IPS-15b (cell line): Measurements from ENCODE around the gene SFTPB.
"Not testable (repeated sequence)": the region's sequence is repeated elsewhere in the genome, so short reads cannot be mapped to it uniquely, and the experiment has no call there.

ENCODE experiments used
- H3K27me3 ChIP-seq: one replicate; pipeline ENCODE4 v1.6.1; 2013; ENCODE audit warnings: low read length; ENCODE audit not compliant: control insufficient read depth, insufficient read depth
- H3K36me3 ChIP-seq: one replicate; pipeline ENCODE4 v1.6.1; 2013; ENCODE audit warnings: low read length; ENCODE audit not compliant: control insufficient read depth, insufficient read depth
- H3K4me1 ChIP-seq: one replicate; pipeline ENCODE4 v1.6.1; 2013; ENCODE audit warnings: mild to moderate bottlenecking, low read length; ENCODE audit not compliant: control insufficient read depth, insufficient read depth
- H3K4me3 ChIP-seq: one replicate; pipeline ENCODE4 v1.5.1; 2013; ENCODE audit warnings: low read depth, low read length
- H3K9ac ChIP-seq: one replicate; pipeline ENCODE4 v1.6.1; 2013; ENCODE audit warnings: low read depth, mild to moderate bottlenecking, low read length
- H3K9me3 ChIP-seq: one replicate; pipeline ENCODE4 v1.6.1; 2013; ENCODE audit warnings: mild to moderate bottlenecking, low read length; ENCODE audit not compliant: control insufficient read depth, insufficient read depth

Gene SFTPB

GRCh38 chr2:85647823-85648526 lies 20.0 kb downstream of the SFTPB start:
- Histone ChIP-seq H3K4me1 (no peaks in the 10 kb centered on the region), H3K36me3 (peaks cover 61% of the 10 kb centered on the region), H3K9ac (no peak overlapping the region), H3K4me3 (no peak overlapping the region), H3K27me3 (no peaks in the 10 kb centered on the region), H3K9me3 (no peaks in the 10 kb centered on the region)

- Histone ChIP-seq H3K36me3 (peaks cover 73% of the 10 kb centered on the region), H3K9me3 (no peaks in the 10 kb centered on the region), H3K4me3 (no peak overlapping the region), H3K27me3 (no peaks in the 10 kb centered on the region), H3K9ac (no peak overlapping the region), H3K4me1 (no peaks in the 10 kb centered on the region)
Observed at GRCh38 chr2:85646166-85646565, 21.8 kb downstream of the SFTPB start.

GRCh38 chr2:85644909-85645308 lies 23.1 kb downstream of the SFTPB start:
- Histone ChIP-seq H3K4me3 (no peak overlapping the region), H3K9me3 (no peaks in the 10 kb centered on the region), H3K36me3 (peaks cover 75% of the 10 kb centered on the region), H3K27me3 (no peaks in the 10 kb centered on the region), H3K9ac (no peak overlapping the region), H3K4me1 (no peaks in the 10 kb centered on the region)

- Histone ChIP-seq H3K4me3 (no peak overlapping the region), H3K9ac (no peak overlapping the region), H3K36me3 (peaks cover 70% of the 10 kb centered on the region), H3K9me3 (no peaks in the 10 kb centered on the region), H3K4me1 (no peaks in the 10 kb centered on the region), H3K27me3 (no peaks in the 10 kb centered on the region)
Observed at GRCh38 chr2:85642725-85643124, 25.3 kb downstream of the SFTPB start.

GRCh38 chr2:85635636-85636035 lies 32.4 kb downstream of the SFTPB start:
- no peaks in the 10 kb centered on the region for H3K9me3 ChIP-seq
- H3K4me3 ChIP-seq = no peak overlapping the region
- H3K36me3 ChIP-seq = peaks cover 49% of the 10 kb centered on the region
- no peak overlapping the region for H3K9ac ChIP-seq
- no peaks in the 10 kb centered on the region for H3K4me1 ChIP-seq
- no peaks in the 10 kb centered on the region for H3K27me3 ChIP-seq

- Histone ChIP-seq H3K4me1 (no peaks in the 10 kb centered on the region), H3K4me3 (no peak overlapping the region), H3K27me3 (no peaks in the 10 kb centered on the region), H3K9me3 (no peaks in the 10 kb centered on the region), H3K36me3 (peaks cover 47% of the 10 kb centered on the region), H3K9ac (no peak overlapping the region)
Observed at GRCh38 chr2:85635011-85635410, 33.0 kb downstream of the SFTPB start.

- Histone ChIP-seq H3K4me1 (no peaks in the 10 kb centered on the region), H3K9ac (no peak overlapping the region), H3K4me3 (no peak overlapping the region), H3K9me3 (no peaks in the 10 kb centered on the region), H3K36me3 (peaks cover 33% of the 10 kb centered on the region), H3K27me3 (no peaks in the 10 kb centered on the region)
Observed at GRCh38 chr2:85631316-85631715, 36.7 kb downstream of the SFTPB start.

GRCh38 chr2:85628658-85629057 lies 39.3 kb downstream of the SFTPB start:
- no peak overlapping the region for H3K9ac ChIP-seq

GRCh38 chr2:85623991-85624390 lies 44.0 kb downstream of the SFTPB start:
- Histone ChIP-seq H3K9me3 (no peaks in the 10 kb centered on the region), H3K4me3 (no peak overlapping the region), H3K9ac (no peak overlapping the region), H3K27me3 (no peaks in the 10 kb centered on the region), H3K4me1 (no peaks in the 10 kb centered on the region), H3K36me3 (peaks cover 44% of the 10 kb centered on the region)

More at GRCh38 chr2:85628658-85629057, 39.3 kb downstream of the SFTPB start:
- H3K4me3 ChIP-seq = no peak overlapping the region
- no peaks in the 10 kb centered on the region for H3K9me3 ChIP-seq
- peaks cover 42% of the 10 kb centered on the region for H3K36me3 ChIP-seq
- no peaks in the 10 kb centered on the region for H3K4me1 ChIP-seq
- H3K27me3 ChIP-seq = no peaks in the 10 kb centered on the region

- H3K9ac ChIP-seq = no peak overlapping the region
- H3K4me1 ChIP-seq = peaks cover 2% of the 10 kb centered on the region
- no peak overlapping the region for H3K4me3 ChIP-seq
- peaks cover 38% of the 10 kb centered on the region for H3K36me3 ChIP-seq
- H3K9me3 ChIP-seq = no peaks in the 10 kb centered on the region
- no peaks in the 10 kb centered on the region for H3K27me3 ChIP-seq
Observed at GRCh38 chr2:85621338-85621737, 46.7 kb downstream of the SFTPB start.

- no peak overlapping the region for H3K9ac ChIP-seq
- no peak overlapping the region for H3K4me3 ChIP-seq
- H3K36me3 ChIP-seq = peaks cover 23% of the 10 kb centered on the region
- H3K4me1 ChIP-seq = peaks cover 2% of the 10 kb centered on the region
- H3K9me3 ChIP-seq = no peaks in the 10 kb centered on the region
- no peaks in the 10 kb centered on the region for H3K27me3 ChIP-seq
Observed at GRCh38 chr2:85619617-85620016, 48.4 kb downstream of the SFTPB start.

GRCh38 chr2:85617723-85618122 lies 50.3 kb downstream of the SFTPB start:
- not testable (repeated sequence) for H3K4me1 ChIP-seq, H3K9ac ChIP-seq, H3K36me3 ChIP-seq, H3K27me3 ChIP-seq, H3K9me3 ChIP-seq
- peak overlapping the region; percentile 79 for H3K4me3 ChIP-seq
